Activated T-cell treated with anti-CD3 and anti-CD28 coated beads, Interleukin-2, amount 50 U/mL, for 1 hour (primary cell): ENCODE results near the gene MS4A7.

Experiments used
- DNase-seq: peaks from one replicate; pipeline ENCODE4 v3.0.0-alpha.2; 2020

MS4A7 gene

DNA sequence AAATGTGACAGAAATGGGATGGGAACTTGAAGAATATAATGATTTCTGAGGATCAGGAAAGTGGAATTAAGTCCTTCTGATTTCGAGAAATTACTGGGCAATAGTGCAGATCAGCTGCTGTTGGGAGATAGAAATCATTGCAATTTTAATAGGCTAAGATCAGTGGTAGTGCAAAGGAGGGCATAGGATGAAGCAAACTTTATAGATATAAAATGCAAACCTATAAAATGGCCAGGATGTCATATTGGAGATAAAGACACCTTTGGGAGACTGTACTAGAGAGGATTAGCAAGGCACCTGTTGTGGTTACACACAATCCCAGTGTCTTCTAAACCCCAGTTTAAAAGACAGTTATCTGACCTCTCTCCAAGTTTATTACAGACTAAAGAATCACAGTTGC is 6.5 kb upstream of the MS4A7 start:
- no peak for DNase-seq

DNA sequence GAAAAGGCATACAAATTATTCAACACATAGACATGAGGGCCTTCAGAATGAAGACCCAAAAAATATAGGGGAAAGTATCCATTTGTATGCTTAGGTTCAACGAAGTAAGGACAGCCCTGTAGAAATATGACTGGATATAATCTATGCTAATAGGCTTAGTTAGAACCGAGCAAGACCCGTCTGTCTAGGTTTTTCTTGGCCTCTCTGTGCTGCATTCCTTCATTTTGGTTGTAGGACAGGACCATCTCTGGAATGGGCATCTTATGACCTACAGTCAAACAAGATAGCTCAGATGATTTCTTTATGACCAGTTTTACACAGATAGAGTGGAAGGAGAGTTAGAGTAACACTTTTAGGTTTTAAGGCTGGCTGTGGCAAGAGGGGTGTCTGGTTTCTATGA is 5.6 kb upstream of the MS4A7 start:
- no peak for DNase-seq

DNA sequence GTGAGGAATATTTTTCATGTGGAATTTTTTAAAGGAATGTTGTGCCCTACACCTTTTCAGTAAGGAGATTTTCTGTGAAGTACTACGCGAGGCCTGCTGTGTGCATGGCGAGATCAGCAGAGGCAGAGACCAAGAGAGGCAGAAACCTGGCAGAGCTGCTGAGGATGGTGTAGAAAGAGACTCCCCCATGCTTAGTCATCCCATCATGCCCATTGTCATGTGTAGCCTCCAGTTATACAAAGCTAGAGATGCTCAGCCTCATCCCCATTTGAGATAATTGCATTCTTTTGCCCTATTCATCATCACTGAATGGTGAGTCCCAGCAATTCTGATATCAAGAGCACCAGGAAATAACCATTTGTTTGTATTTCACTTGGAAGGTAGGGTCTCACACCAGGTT is 3.0 kb upstream of the MS4A7 start:
- DNase-seq, result no peak

DNA sequence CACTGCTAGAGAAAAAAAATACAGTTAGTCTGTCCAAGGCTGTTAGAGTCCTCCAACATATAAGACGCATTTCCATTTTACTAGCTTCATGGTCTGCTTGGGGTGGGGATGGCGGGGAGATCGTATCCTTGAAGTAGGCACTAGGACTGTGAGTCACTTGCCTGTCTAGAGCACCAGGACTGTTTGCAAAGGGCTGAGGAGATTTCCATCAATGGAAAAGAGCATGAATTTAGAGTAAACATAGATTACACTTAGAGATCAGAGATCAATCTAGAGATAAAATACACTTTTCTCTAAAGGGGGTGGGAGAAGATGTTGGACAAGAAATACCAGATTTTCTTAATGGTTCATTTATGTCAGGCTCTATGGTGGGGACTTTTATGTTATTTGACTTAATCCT is 1.7 kb upstream of the MS4A7 start:
- DNase-seq, result no peak

DNA sequence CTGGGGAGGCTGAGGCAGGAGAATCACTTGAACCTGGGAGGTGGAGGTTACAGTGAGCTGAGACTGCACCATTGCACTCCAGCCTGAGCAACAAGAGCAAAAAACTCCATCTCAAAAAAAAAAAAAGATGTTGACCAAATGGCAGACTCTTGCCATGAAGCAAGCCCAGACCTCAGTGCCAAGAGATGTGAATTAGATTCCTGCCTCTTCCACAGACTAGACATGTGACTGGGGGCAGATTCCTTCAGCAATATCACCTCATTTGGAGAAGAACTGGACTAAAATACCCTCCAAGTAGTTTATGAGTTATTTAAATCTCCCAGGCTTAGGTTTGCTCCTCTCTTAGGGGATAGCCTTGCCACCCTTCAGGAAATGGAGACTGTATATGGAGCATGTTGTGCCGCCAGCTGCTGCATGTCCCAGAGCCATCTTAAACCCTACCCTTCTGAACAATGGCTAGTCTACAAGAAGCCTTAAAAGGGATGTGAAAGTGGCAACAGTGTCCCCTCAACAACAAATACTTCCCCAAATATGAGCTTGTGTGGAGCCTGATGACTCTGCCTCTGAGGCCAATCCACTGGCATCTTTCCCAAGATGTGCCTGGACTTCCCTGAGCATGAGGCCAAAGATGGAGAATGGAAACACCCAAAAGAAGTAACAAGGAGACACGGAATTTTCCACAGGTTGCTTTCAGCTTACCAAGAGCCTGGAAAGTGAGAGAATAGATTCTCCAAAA is 763 bp upstream of the MS4A7 start:
- DNase-seq, result no peak

DNA sequence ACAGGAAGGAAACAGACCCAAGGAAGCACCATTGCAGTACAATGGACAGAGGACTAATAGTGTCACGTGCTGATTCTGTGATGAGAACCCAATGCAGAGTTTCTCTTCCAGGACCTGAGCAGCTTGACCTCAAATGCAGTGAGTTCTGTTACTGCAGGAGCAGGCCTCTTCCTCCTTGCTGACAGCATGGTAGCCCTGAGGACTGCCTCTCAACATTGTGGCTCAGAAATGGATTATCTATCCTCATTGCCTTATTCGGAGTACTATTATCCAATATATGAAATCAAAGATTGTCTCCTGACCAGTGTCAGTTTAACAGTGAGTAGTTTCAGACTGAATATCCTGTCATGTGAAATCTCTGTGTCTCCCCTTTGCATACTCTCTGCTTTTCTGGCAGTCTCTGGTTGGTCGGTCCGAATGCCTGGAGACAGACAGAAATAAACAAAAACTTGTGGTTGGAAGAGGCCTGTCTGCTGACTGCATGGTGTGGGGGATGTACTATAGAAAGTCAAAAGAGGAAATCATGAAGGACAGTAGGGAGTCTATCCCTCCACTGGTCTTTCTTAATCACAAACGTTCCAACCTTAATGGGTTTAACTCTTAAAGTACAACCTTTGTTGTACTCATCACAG is 11.1 kb downstream of the MS4A7 start:
- DNase-seq, result no peak

DNA sequence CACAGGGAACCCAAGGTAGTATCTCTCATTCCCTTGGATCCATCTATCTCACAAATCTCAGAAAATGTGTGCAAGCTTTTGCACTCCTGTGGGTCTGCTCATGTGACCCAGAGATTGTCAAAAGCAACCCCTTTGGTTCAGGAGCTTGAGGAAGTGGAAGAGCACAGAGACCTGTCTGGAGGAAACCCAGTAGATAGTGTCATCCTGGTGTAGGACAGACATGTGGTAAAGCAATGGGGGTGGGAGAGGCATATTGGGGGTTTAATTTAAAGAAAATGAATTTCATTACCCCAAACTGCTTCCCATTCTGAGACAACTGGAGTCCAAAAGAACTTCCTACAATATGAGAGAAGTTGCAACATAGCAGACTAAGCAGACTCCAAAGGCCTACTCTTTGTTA is 12.1 kb downstream of the MS4A7 start:
- DNase-seq, result no peak

DNA sequence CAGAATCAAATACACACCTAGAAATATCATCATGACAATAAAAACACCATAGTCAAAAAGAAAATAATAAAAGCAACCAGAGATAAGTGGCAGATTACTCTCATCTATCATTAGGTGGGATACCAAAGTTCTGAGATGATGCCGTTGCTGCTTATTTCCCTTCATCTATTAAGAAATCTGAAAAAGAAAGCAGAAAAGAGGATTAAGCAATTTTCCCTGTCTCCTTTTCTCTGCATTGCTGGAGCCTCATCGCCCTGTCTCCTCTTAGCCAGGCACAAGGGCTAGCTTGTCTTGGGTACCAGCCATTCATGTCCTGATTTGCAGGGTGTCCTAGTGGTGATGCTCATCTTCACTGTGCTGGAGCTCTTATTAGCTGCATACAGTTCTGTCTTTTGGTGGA is 14.0 kb downstream of the MS4A7 start:
- DNase-seq, result no peak

DNA sequence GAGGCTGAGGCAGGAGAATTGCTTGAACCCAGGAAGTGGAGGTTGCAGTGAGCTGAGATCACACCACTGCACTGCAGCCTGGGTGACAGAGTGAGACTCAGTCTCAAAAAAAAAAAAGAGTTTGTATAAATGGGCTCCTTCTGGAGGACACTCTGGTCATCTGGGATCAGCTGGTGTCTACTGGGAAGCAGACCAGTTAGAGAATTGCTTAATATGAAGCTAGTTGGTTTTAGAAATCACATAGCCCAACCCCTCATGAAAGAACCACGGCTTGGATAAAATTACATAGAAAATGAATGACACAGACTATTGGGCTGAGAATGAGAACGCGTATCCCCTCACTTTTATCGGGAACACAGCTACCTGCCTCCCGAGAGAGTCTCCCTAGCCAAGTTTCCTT is 14.7 kb downstream of the MS4A7 start:
- DNase-seq, result no peak

DNA sequence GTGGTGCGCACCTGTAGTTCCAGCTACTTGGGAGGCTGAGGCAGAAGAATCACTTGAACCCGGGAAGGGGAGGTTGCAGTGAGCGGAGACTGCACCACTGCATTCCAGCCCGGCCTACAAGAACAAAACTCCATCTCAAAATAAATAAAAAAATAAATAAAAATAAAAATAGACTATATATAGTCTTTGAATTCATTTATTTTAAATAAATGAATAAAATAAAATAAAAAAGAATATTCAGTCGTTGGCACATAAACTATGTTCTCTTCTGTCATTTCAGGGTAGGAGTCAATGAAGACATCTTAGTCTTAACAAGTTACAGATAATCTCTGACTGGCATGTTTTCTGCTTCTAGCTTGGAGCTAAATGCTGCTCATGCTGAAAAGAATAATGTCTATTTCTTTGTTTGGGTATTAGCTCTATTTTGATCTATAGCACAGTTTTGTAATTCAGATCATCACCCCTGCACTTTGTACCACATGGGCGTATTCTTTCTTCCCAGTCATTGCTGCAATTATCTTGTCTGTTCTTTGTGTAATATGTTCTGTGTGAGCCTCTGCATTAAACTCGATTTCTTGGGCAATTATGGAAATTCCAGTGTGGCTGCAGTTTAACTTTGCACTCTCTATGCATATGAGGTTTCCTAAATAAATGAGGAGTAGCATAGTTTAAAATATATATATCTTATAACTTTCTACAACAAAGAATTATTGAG is 16.5 kb downstream of the MS4A7 start:
- DNase-seq, result no peak

DNA sequence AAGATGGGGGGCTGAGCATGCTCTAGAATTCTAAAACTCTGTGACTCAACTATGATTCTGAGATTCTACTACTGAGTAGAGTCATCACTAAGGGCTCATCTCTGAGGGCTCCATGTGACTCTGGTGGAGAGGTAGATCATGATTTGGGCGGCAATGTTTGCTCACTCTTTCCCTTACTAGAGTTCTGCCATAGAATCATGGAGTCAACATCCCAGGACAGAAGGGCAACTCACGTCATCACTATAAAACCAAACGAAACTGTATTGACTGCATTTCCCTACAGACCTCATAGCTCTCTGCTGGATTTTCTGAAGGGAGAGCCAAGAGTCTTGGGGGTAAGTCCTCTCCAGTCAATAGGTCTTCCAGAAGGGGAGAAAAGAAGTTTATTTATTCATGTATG is 18.1 kb downstream of the MS4A7 start, which contains the start of gene MS4A14:
Gene MS4A14 (plus strand): TSS at position 78 of the 400 bp plus-strand sequence. CDS start 120 bp downstream, at position 198.
- no peak for DNase-seq

DNA sequence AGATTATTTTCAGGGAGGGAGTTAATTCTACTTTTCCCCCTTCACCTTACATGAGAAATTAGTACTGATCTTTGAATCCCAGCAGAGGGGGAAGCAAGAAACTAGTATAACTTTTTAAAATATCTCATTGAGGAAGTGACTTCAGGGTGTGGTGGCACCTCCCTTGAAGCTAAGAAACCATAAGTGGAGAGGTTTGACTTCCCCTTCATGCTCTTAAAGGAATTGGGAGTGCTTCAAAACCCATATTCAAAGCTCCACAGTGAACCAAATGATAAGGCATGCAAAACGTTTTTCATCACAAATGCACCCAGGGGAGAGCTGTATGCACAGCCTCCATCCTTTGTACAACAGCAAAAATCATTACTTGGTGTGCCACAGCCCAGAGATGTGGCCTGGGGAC is 18.5 kb downstream of the MS4A7 start:
- DNase-seq, result no peak

DNA sequence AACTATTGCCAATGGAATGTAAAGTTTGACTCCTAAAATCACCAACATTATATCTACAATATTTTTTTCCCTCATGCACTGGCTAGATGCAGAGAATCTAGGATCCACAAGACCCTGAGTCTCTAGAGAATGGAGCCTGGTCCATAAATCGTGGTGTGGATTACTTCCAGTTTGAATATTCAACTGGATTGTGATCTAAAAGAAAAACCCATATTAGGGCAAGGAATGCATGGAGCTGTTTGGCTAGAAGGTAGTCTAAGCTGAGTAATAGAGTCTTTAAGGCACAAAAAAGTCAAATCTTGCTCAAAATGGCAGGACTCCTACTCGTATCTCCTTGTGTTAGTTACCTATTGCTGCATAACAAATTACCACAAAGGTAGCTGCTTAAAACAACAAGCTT is 41.7 kb downstream of the MS4A7 start:
- DNase-seq, result no peak

DNA sequence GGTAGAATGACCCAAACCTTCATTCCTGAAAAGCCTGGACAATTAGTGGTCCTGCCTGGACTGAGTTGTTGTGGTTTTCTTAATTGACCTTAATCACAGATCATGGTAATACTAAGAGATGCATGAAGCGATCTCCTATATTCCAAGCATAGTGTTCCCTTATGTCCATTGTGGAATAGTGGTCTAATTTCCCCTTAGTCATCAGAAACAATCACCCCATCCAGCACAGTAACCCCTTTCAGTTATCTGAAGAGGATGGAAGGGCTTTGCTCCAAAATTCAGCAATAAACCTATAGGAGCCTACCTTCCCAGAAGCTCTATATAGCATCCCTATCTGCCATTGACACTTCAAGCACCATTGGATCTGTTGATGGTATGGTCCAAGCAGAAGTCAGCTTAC is 44.3 kb downstream of the MS4A7 start:
- DNase-seq, result no peak

DNA sequence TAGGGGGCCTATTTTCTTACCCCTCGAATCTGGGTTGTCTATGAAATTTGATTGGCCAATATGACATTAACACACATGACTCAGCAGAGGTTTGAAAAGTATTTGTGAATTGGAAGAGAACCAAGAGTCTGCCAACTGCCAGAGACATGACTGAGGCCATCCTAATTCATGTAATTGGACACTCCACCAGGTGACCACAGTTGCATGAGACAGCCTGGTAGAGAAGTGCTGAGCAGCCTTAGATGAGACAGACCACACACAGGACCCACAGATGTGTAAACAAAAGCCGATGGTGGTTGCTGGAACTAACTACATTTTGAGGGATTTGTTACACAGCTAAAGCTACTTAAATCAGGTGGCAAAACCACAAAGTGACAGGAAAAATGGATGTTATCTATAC is 50.2 kb downstream of the MS4A7 start:
- no peak for DNase-seq

DNA sequence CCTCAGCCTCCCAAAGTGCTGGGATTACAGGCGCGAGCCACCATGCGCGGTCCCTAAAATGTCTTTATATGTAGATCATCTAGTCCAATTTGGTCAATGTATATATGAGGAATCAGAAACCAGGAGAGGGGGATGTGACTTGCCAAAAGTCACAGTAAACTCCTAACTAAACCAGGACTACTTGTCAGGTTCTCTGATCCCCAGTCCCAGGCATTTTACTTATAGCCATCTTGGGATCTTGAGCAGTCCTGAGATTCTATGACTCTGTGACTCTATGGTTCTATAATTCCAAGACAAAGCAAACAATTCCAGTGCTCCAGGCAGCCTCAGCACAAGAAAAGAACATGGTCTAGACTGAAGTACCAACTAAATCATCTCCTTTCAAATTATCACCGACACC is 50.9 kb downstream of the MS4A7 start, which contains the start of gene MS4A5:
Gene MS4A5 (plus strand): TSS at position 301 of the 400 bp plus-strand sequence. CDS start 103 bp downstream, outside the sequence.
- DNase-seq, result no peak

DNA sequence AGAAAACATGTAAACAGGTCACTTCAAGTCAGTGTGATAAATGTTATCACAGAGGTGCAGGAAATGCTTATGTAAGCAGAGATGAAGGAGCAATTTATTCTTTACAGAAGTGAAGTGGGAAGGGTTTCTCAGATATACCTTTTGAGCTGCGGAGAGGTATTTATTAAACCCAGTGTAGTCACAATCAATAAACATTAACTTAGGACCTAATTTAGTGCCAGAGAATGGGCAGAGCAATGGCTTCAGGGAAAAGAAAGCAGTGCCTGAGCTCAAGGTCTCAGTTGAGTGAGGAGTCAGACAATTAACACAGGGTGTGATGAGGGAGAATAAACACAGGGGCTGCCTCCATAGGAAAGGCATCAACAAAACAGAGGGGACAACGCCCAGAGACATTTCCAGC is 52.9 kb downstream of the MS4A7 start:
- no peak for DNase-seq

DNA sequence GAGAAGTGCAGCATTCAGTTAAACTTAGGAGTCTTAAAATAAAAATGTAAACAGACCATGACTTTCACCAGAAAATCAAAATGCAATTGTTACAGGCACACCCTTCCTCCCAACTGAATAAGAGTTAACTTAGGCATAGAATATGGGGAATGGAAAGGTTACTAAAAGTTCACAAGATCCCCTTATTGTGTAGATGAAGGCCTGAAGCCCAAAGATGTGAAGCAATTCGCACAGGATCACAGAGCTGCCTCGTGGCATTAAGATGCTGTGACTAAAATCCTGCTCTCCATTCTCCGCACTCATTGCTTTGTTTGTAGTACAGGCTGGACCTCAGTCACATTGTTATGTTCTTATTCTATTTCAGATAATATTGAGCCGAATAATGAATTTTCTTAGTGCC is 55.1 kb downstream of the MS4A7 start:
- DNase-seq, result no peak
